ENCODE measurements around the gene FASTKD2. TPM values are rescaled to one million over a fixed set of nuclear protein-coding genes. Genes with fewer than 3 reads are reported as not detected.

FASTKD2 gene
- total RNA-seq, 2 experiments from 2014 or later: 24.9 to 25.7 TPM

DNA sequence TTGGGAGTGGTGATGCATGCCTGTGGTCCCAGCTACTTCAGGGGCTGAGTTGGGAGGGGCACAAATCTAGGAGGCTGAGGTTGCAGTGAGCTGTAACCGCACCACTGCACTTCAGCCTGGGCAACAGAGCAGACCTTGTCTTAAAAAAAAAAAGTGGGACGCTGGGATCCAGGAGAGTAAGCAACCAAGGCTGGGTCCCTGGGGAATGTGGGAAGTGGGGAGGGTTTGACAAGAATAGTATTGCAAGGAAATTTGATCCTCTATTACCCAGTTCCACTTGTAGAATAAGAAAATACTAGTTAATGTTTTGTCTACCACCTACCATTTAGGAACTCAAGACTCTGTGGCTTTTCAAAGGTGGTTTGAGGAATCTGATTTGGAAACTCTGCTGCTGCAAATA lies 26.1 kb upstream of the FASTKD2 start:
- no peak for TF ChIP-seq CTCF (IDR thresholded peaks at IDR 0.05)
- DNase-seq (no peak), ATAC-seq (ENCODE audit: poor library complexity) (no peak)
- no peak overlapping the region for H3K27ac Mint-ChIP-seq
- Histone ChIP-seq H3K27ac (ENCODE audit: low read depth in 1 of 2, low read length in 2 of 2) (no peak overlapping the region), H3K9me3 (ENCODE audit: control insufficient read depth in 1 of 2, insufficient read depth in 1 of 2, low read length in 2 of 2) (no peaks in the 10 kb centered on the region), H3K27me3 (ENCODE audit: control insufficient read depth in 1 of 2, insufficient read depth in 2 of 2, low read length in 2 of 2) (peaks cover 0 to 2% of the 10 kb centered on the region in 2 experiments), H3K4me1 (ENCODE audit: insufficient read depth, low read length) (no peaks in the 10 kb centered on the region), H3K4me3 (ENCODE audit: low read length) (no peak overlapping the region), H3K36me3 (ENCODE audit: insufficient read depth, low read length) (no peaks in the 10 kb centered on the region)
- H3K27me3 Mint-ChIP-seq: peaks cover 35% of the 10 kb centered on the region
- H3K4me1 Mint-ChIP-seq (ENCODE audit: low read depth): no peaks in the 10 kb centered on the region
- ChIA-PET POLR2A (no interaction called here), CTCF (no interaction called here)
- H3K4me3 Mint-ChIP-seq: no peak overlapping the region
- intact Hi-C loops (cut with DNase I, micrococcal nuclease): no loop called here
- H3K9me3 Mint-ChIP-seq: no peaks in the 10 kb centered on the region
- no peaks in the 10 kb centered on the region for H3K36me3 Mint-ChIP-seq (ENCODE audit: low read depth)

GRCh38 chr2:206740800-206741199 lies 24.6 kb upstream of the FASTKD2 start:
- no peak for TF ChIP-seq CTCF (IDR thresholded peaks at IDR 0.05)
- Mint-ChIP-seq H3K36me3 (ENCODE audit: low read depth) (no peaks in the 10 kb centered on the region), H3K9me3 (no peaks in the 10 kb centered on the region), H3K27me3 (peaks cover 39% of the 10 kb centered on the region), H3K4me1 (ENCODE audit: low read depth) (no peaks in the 10 kb centered on the region), H3K27ac (no peak overlapping the region), H3K4me3 (no peak overlapping the region)
- H3K4me1 ChIP-seq (ENCODE audit: insufficient read depth, low read length): no peaks in the 10 kb centered on the region
- H3K27ac ChIP-seq (ENCODE audit: low read depth in 1 of 2, low read length in 2 of 2): no peak overlapping the region
- H3K36me3 ChIP-seq (ENCODE audit: insufficient read depth, low read length): no peaks in the 10 kb centered on the region
- ChIA-PET CTCF (no interaction called here), POLR2A (no interaction called here)
- intact Hi-C loops (cut with DNase I, micrococcal nuclease): no loop called here
- ATAC-seq (ENCODE audit: poor library complexity): no peak
- no peak overlapping the region for H3K4me3 ChIP-seq (ENCODE audit: low read length)
- DNase-seq: no peak
- no peaks in the 10 kb centered on the region for H3K9me3 ChIP-seq (ENCODE audit: control insufficient read depth in 1 of 2, insufficient read depth in 1 of 2, low read length in 2 of 2)
- H3K27me3 ChIP-seq (ENCODE audit: control insufficient read depth in 1 of 2, insufficient read depth in 2 of 2, low read length in 2 of 2): no peaks in the 10 kb centered on the region

DNA sequence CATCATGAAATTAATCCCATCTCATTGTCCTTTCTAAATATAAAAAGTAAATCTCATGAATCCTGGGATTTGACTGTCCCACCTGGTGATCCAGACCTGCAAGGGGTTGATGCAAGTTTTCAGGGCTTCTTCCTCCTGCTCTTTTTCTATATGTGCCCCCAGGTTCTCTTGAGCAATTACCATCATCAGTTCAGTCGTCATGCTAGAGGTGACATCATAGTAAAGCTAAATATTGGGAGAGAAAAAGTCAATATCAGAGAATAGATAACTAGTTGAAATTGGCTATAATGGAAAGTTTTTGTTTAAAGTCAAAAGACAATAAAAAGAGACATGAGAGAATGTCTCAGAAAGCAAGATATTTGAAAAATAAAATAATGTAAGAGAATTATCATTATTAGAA lies 8.6 kb upstream of the FASTKD2 start:
- TF ChIP-seq CTCF (IDR thresholded peaks at IDR 0.05): no peak
- Mint-ChIP-seq H3K27me3 (peaks cover 37% of the 10 kb centered on the region), H3K4me3 (no peak overlapping the region), H3K4me1 (ENCODE audit: low read depth) (no peaks in the 10 kb centered on the region), H3K27ac (no peak overlapping the region), H3K36me3 (ENCODE audit: low read depth) (no peaks in the 10 kb centered on the region), H3K9me3 (no peaks in the 10 kb centered on the region)
- ChIA-PET POLR2A (interaction anchor here (0.7 kb wide), 1 partner anchor 11 kb away, joined by 3 read pairs; no protein-coding TSS in a partner anchor), CTCF (no interaction called here)
- H3K9me3 ChIP-seq (ENCODE audit: control insufficient read depth in 1 of 2, insufficient read depth in 1 of 2, low read length in 2 of 2): no peaks in the 10 kb centered on the region
- peaks cover 4 to 19% of the 10 kb centered on the region in 2 experiments for H3K27me3 ChIP-seq (ENCODE audit: control insufficient read depth in 1 of 2, insufficient read depth in 2 of 2, low read length in 2 of 2)
- no peak overlapping the region for H3K4me3 ChIP-seq (ENCODE audit: low read length)
- no peak overlapping the region for H3K27ac ChIP-seq (ENCODE audit: low read depth in 1 of 2, low read length in 2 of 2)
- ATAC-seq (ENCODE audit: poor library complexity) (no peak), DNase-seq (no peak)
- H3K36me3 ChIP-seq (ENCODE audit: insufficient read depth, low read length): no peaks in the 10 kb centered on the region
- H3K4me1 ChIP-seq (ENCODE audit: insufficient read depth, low read length): no peaks in the 10 kb centered on the region
- intact Hi-C loops (cut with DNase I, micrococcal nuclease): no loop called here

All from CD4-positive, alpha-beta T cell (primary cell).